ENCODE measurements around the gene ZNF428.
A peak's percentile ranks its signal among the peaks of the same experiment; 100 is the strongest.
"Not testable (repeated sequence)": the region's sequence is repeated elsewhere in the genome, so short reads cannot be mapped to it uniquely, and the experiment has no call there.

ZNF428 gene

GRCh38 chr19:43592800-43593350, 26.6 kb downstream of the ZNF428 start:
- DNase-seq (ENCODE audit: low read depth in 2 of 2), result no peak

DNA sequence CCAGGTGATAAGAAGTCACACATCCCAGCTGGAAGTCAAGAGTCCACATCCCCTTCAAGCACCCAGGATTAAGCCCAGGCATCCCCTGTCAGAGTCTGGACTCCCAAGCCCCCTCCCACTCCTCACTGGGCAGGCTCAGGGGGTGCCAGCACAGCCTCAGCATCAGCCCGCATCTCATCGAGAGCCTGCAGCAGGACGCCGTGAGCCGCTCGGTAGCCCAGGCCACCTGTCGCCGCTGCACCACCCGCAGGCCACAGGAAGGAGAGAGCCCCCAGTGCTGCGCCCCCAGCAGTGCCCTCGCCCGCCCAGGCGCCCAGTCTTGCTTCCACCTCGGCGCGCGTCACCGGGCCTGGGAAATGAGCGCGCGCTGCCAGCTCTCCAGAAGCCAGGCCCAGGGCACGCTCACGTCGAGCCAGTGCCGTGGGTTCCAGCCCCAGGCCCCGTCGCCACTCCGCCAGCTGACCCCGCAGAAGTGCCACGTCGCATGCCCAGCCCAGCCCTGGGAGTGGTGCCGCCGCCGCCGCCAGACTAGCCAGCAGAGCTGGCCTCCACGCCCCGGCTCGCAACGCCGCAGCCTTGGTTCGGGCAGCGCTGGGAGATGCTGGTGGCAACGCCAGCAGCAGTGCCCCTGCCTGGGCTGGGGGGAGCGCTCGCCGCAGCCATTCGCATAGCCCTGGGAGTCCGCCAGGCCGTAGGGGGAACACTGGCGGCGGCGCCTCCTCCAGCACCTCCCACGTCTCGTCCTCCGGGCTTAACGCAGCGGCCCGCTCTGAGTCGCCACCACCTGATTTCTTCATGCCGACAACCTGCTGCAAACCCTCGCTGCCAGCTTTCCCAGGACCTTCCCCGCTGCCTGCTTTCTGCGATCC, 27.3 kb downstream of the ZNF428 start:
- DNase-seq (ENCODE audit: low read depth in 2 of 2), result no peak

DNA sequence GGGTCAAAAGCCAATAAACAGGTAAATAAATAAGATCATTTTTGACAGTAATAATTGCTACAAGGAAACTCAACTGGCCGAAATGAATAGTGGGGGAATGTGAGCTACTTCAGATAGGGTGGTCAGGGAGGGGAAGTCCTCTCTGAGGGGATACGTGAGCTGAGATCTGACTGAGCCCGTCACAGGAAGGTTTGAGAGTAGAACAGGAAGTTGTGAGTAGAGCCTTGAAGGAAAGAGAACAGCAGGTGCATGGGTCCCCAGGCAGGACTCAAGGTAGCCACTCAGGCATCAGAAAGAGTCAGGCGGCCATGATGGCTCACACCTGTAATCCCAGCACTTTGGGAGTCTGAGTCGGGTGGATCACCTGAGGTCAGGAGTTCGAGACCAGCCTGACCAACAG, 29.8 kb downstream of the ZNF428 start:
- DNase-seq (ENCODE audit: low read depth in 2 of 2), result no peak

DNA sequence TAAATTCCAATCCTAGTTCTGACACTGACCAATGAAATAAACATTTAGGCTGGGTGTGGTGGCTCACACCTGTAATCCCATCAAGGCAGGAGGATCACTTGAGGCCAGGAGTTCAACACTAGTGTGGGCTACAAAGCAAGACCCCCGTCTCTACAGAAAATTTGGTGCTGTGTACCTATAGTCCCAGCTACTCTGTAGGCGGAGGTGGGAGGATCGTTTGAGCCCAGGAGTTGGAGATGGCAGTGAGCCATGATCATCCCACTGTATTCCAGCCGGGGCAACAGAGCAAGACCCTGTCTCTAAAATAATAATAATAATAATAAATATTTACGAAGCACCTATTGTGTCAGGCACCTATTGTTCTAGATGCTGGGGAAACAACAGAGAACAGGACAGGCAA, 30.2 kb downstream of the ZNF428 start:
- DNase-seq (ENCODE audit: low read depth in 2 of 2), result no peak

GRCh38 chr19:43587029-43587428, 32.4 kb downstream of the ZNF428 start:
- not testable (repeated sequence) for DNase-seq (ENCODE audit: low read depth in 2 of 2)

- DNase-seq (ENCODE audit: low read depth in 2 of 2), result no peak
These were observed 33.1 kb downstream of the ZNF428 start for GRCh38 chr19:43586346-43586745.

GRCh38 chr19:43584484-43584883, 34.9 kb downstream of the ZNF428 start:
- no peak for DNase-seq (ENCODE audit: low read depth in 2 of 2)

DNA sequence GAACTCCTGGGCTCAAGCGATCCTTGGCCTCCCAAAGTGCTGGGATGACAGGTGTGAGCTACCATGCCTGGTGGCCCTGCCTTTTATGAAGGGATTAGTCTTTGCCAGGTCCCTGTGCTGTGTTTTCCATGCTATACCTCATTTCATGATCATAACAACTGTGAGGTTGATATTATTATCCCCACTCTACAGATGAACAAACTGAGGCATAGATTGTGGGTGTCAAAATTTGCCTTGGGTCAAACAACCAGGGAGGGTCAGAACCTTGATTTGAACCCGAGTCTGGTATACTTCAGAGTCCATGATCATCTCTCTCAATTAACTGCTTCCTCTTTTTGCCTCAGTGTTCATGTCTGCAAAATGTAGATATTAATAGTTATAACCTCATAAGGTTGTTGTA, 36.9 kb downstream of the ZNF428 start:
- no peak for DNase-seq (ENCODE audit: low read depth in 2 of 2)

- DNase-seq (ENCODE audit: low read depth in 2 of 2), result no peak
These were observed 38.0 kb downstream of the ZNF428 start for GRCh38 chr19:43581467-43581866.

DNA sequence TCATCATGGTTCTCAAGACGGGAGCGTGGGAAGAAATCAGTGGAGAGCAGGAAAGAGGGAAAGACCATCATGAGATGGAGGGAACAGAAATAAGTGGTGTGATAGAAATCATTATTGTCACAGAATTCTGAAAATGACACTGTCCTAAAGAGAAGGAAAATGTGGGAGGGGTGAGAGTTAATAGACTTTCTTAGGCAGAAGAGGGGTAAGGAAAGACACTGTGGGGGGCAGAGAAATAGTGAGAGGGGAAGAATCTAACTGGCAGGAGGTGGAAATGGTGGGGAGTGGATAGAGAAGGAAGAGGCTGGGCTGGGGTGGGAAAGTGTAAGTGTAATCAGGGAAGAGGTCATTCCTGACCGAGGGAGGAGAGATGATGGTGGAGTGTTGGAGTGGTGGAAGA, 40.6 kb downstream of the ZNF428 start:
- no peak for DNase-seq (ENCODE audit: low read depth in 2 of 2)

- no peak for DNase-seq (ENCODE audit: low read depth in 2 of 2)
These were observed 43.2 kb downstream of the ZNF428 start for GRCh38 chr19:43575955-43576878.

DNA sequence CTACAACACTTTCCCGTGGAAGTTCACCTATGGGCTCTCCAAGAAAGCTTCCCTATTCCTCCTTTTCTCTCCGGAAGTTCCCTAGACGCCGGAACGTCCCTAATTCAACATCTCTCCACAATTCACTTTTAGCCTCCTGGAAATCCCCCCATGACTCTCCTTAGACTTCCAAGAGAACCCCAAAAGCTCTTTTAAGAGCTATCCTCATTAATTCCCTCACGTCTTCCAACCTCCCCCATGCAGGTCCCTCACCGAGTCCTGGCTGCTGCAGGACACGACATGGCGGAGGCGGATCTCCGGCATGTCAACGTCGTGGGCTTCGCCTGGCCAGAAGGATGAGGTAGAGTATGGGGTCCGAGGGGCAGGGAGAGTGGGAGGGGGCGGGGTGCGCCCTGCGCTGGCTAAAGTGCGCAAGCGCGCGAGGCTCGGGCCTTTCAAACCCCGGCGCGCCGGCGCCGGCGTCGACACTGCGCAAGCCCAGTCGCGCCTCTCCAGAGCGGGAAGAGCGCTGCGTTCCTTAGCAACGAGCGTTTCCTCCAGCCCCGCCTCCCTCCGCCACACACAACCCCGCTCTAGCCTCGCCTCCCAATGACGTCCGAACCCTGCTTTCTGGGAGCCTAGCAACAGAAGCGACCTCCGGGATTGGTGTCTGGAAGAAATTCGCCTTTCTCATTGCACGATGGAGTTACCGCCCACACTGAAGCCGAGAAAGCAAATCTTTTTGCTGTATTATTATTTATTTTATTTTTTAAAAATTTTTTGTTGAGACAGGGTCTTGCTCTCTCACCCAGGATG, 44.1 kb downstream of the ZNF428 start, which contains the start of the genes PINLYP and XRCC1:
PINLYP (plus strand) TSS at position 646 of the 795 bp plus-strand sequence. CDS start 1,391 bp downstream, outside the sequence.
XRCC1 (minus strand) TSS at position 372 of the 795 bp plus-strand sequence; CDS start at position 303, 69 bp downstream.
- DNase-seq (ENCODE audit: low read depth in 2 of 2), result peak; percentile 92 to 95

- no peak for DNase-seq (ENCODE audit: low read depth in 2 of 2)
These were observed 44.8 kb downstream of the ZNF428 start for GRCh38 chr19:43574424-43575155.

GRCh38 chr19:43572171-43572588, 47.2 kb downstream of the ZNF428 start:
- no peak for DNase-seq (ENCODE audit: low read depth in 2 of 2)

DNA sequence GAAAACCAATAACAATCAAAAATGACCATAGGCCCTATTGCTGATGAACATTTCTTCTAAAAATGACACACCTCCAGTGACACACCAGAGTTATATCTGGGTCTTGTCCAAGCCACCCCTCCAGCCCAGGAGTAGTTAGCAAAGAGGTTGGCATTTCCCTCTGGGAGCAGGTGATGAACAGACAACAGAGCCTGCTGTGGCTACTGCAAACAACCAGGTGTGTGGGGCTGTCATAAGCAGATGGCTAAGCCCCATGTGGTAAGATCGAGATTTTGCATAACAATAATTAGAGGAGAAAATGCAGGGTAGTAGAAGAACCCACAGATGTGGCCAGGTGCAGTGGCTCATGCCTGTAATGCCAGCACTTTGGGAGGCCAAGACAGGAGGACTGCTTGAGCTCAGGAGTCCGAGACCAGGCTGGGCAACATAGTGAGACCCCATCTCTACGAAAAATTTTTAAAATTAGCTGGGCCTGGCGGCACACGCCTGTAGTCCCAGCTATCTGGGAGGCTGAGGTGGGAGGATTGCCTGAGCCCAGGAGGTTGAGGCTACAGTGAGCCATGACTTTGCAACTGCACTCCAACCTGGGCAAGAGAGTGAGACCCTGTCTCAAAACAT, 49.1 kb downstream of the ZNF428 start:
- no peak for DNase-seq (ENCODE audit: low read depth in 2 of 2)

DNA sequence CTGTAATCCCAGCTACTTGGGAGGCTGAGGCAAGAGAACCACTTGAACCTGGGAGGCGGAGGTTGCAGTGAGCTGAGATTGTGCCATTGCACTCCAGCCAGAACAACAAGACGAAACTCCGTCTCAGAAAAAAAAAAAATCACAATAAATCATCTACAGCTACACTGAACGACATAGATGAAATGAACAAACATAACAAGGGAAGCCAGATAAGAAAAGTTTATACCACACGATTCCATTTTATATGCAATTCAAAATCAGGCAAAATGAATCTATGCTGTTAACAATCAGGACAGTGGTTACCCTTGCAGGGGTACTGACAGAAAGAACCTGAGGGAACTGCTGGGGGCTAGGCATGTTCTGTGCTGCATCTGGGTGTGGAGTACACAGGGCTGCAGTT, 49.8 kb downstream of the ZNF428 start:
- DNase-seq (ENCODE audit: low read depth in 2 of 2), result no peak

- DNase-seq (ENCODE audit: low read depth in 2 of 2), result no peak
These were observed 54.6 kb downstream of the ZNF428 start for GRCh38 chr19:43564800-43565199.

- DNase-seq (ENCODE audit: low read depth in 2 of 2), result no peak
These were observed 55.5 kb downstream of the ZNF428 start for GRCh38 chr19:43563816-43564457.

DNA sequence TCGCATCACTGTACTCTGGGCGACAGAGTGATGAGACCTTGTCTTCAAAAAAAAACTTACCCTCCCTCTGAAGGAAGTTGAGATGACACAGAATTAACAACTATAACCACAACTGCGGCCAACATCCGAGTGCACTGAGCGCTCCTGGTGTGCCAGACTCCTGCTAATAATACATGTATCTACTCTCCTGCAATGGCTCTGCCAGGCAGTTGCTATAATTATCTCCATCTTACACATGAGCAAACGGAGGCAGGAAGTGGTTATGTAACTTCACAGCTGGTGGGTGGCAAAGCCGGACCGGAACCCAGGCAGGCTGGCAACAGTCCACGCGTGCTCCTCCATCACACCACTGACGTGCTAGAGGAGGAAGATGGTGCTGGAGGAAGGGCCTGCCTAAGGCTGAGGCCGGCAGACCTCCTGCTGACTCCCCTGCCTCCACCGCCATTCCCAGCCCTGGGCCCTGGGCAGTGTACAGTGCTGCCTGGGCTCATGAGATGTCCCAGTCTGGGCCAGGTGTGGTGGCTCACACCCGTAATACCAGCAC, 56.7 kb downstream of the ZNF428 start:
- DNase-seq (ENCODE audit: low read depth in 2 of 2), result peak; percentile 36 to 42

All from activated CD4-positive, alpha-beta T cell treated with anti-CD3 and anti-CD28 coated beads for 24 hours (primary cell).